HepG2 (cell line): ENCODE measurements around the gene OR1I1.

Source experiments
- RAD21 ChIP-seq: fragments of 450-650 bp; formaldehyde crosslinking; IDR thresholded peaks from 2 replicates; pipeline ENCODE4 v1.5.0; 2020; ENCODE audit warnings: mild to moderate bottlenecking
- SETDB1 ChIP-seq: sonication (generic); formaldehyde crosslinking; IDR thresholded peaks from 2 replicates; pipeline ENCODE4 v1.5.1; 2020; ENCODE audit warnings: missing genetic modification reagents, mild to moderate bottlenecking, borderline replicate concordance
- SRSF9 ChIP-seq: fragments of 200-400 bp; formaldehyde crosslinking; IDR thresholded peaks from 2 replicates; pipeline ENCODE4 v1.6.1; 2018; ENCODE audit warnings: borderline replicate concordance, mild to moderate bottlenecking, low read depth, low read length; ENCODE audit not compliant: insufficient read depth, poor library complexity, severe bottlenecking
- TF ChIP-seq, protein P1 (sequence below): sonication (generic); formaldehyde crosslinking; IDR thresholded peaks from 2 replicates; pipeline ENCODE4 v1.4.0; 2020; ENCODE audit warnings: missing genetic modification reagents, mild to moderate bottlenecking, borderline replicate concordance

DNA sequence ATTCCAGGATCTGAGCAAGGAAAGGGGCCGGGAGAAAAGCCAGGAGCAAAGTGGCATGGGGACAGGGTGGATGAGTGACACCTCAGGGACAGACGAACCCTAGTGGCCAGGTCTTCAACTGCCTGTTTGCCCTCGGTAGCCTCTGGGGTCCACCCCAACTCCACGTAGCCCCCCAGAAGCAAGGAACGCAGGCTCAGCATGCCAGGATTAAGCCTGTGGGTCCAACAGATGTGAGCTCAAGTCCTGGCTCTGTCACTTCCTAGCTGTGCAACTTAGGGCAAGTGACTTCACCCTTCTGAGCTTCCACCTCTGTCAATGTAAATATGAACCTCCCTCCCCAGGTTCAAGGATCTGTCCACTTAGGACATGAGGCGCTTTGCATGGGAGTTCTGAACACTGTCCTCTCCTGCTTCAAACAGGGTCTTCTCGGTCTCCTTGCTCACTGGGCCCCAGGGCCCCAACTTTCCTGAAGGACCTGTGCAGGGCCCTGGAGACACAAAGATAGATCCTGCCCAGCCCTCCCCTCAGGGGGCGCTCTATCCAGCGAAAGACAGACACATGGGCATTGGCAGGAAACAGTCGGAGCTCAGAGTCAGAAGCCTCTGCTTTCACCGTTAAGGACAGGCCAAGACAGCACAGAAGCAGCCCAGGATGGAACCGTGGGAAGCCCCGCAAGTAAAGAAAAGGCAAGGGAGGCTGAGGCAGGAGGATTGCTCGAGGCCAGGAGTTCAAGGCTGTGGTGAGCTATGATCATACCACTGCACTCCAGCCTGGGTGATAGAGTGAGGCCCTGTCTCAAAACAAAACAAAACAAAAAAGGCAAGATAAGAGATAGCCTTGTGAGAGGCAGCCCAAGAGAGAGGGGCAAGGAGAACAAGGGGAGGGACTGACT, 38.4 kb downstream of the OR1I1 start:
- no peak for TF ChIP-seq RAD21
- TF ChIP-seq, protein P1, sequence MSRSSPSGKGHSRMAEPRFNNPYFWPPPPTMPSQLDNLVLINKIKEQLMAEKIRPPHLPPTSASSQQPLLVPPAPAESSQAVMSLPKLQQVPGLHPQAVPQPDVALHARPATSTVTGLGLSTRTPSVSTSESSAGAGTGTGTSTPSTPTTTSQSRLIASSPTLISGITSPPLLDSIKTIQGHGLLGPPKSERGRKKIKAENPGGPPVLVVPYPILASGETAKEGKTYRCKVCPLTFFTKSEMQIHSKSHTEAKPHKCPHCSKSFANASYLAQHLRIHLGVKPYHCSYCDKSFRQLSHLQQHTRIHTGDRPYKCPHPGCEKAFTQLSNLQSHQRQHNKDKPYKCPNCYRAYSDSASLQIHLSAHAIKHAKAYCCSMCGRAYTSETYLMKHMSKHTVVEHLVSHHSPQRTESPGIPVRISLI (CRISPR knock-in tag): no peak
- TF ChIP-seq SRSF9: no peak
- TF ChIP-seq SETDB1 (CRISPR knock-in tag): no peak
